K562 (cell line): ENCODE results near the gene ENO2. TPM values are rescaled to one million over a fixed set of nuclear protein-coding genes. Genes with fewer than 3 reads are reported as not detected.

Experiments
- ATAC-seq: fragments of 200-7000 bp; cut with Tn5 transposase; 3 replicates; pipeline ENCODE4 v1.9.1; 2020; ENCODE audit warnings: moderate library complexity
- BruUV-seq: library from RNA; stranded (reverse); fragments of 400-500 nt; replicated peaks from 2 replicates; lab custom pipeline; 2021; lab: Mats Ljungman, UMichigan
- CTCF ChIA-PET: fragments of 300-600 bp; formaldehyde crosslinking; extraction: SDS; loops from one replicate; lab custom pipeline; 2021; ENCODE audit warnings: low intra/inter-chr PET ratio; lab: Yijun Ruan, JAX
- POLR2A ChIA-PET: fragments of 300-600, 350-650 bp; sonication (Branson Sonifier 250); formaldehyde crosslinking; extraction: SDS; loops from one replicate; lab custom pipeline; 2021; ENCODE audit warnings: antibody characterized with exemption, inconsistent platforms; lab: Yijun Ruan, JAX
- DNase-seq, 4 experiments: peaks; one replicate each; pipeline versions ENCODE4 v3.0.0 to v3.0.0-alpha.2; 2011 to 2018; ENCODE audit warnings: low spot score in 3 of 4, mixed read lengths in 3 of 4; ENCODE audit errors: extremely low read depth in 1 of 4
- FAIRE-seq: peaks from 2 replicates; lab custom pipeline; 2011; peaks lifted over from hg19 to GRCh38; lab: Jason Lieb, UNC
- H2AFZ ChIP-seq: 2 replicates; pipeline ENCODE4 v1.6.0; 2011; ENCODE audit warnings: low read depth, low read length, control low read depth, inconsistent platforms
- H3K27ac ChIP-seq: fragments of 200-600 bp; 3 replicates; pipeline ENCODE4 v1.8.0; 2011; ENCODE audit warnings: low read depth, mild to moderate bottlenecking, control low read depth, inconsistent platforms, low read length, moderate library complexity, mixed read lengths; ENCODE audit errors: extremely low read depth
- H3K27me3 ChIP-seq, 2 experiments: fragments of 300-600 bp in 1 of 2; 2 replicates in 1 of 2; 3 replicates in 1 of 2; pipeline versions ENCODE4 v1.6.0 to v1.8.0; 2011; ENCODE audit warnings: inconsistent platforms in 2 of 2, low read length in 2 of 2, mild to moderate bottlenecking in 1 of 2, mixed read lengths in 1 of 2, moderate library complexity in 1 of 2; ENCODE audit not compliant: control insufficient read depth in 2 of 2, insufficient read depth in 2 of 2
- H3K36me3 ChIP-seq: fragments of 300-600 bp; 3 replicates; pipeline ENCODE4 v1.8.0; 2011; ENCODE audit warnings: mild to moderate bottlenecking, low read length, inconsistent platforms; ENCODE audit not compliant: control insufficient read depth, insufficient read depth
- H3K4me1 ChIP-seq, 2 experiments: fragments of 200-600 bp in 1 of 2; replicated peaks in 1 of 2; 2 replicates in 1 of 2; 3 replicates in 1 of 2; pipeline versions ENCODE4 v1.5.1 to v1.8.0; 2011; ENCODE audit warnings: inconsistent platforms in 2 of 2, low read length in 2 of 2, mild to moderate bottlenecking in 1 of 2, mixed read lengths in 1 of 2, moderate library complexity in 1 of 2; ENCODE audit not compliant: control insufficient read depth in 2 of 2, insufficient read depth in 2 of 2
- H3K4me2 ChIP-seq: 2 replicates; pipeline ENCODE4 v1.6.1; 2011; ENCODE audit warnings: low read length, control low read depth, inconsistent platforms, mixed read lengths; ENCODE audit not compliant: insufficient read depth
- H3K4me3 ChIP-seq: fragments of 200-600 bp; sonication (generic), shearing (Covaris generic); 2 replicates; pipeline ENCODE4 v1.5.1; 2016; ENCODE audit warnings: control low read depth, inconsistent platforms
- H3K79me2 ChIP-seq: fragments of 200-600 bp; 3 replicates; pipeline ENCODE4 v1.8.0; 2011; ENCODE audit warnings: low read length, inconsistent platforms; ENCODE audit not compliant: control insufficient read depth, insufficient read depth
- H3K9ac ChIP-seq, 2 experiments: 2 replicates each; pipeline versions ENCODE4 v1.6.0 to v1.6.1; 2011; ENCODE audit warnings: low read depth in 2 of 2, low read length in 2 of 2, control low read depth in 1 of 2, inconsistent platforms in 1 of 2, mild to moderate bottlenecking in 1 of 2, mixed read lengths in 1 of 2; ENCODE audit not compliant: insufficient read depth in 1 of 2
- H3K9me1 ChIP-seq: one replicate; pipeline ENCODE4 v1.6.0; 2011; ENCODE audit warnings: inconsistent platforms, mild to moderate bottlenecking, low read length, moderate library complexity; ENCODE audit not compliant: control insufficient read depth, insufficient read depth
- H3K9me3 ChIP-seq: replicated peaks from 2 replicates; pipeline ENCODE4 v1.5.1; 2011; ENCODE audit warnings: low read depth, low read length, inconsistent platforms; ENCODE audit not compliant: control insufficient read depth, insufficient read depth
- H4K20me1 ChIP-seq: replicated peaks from 2 replicates; pipeline ENCODE4 v1.6.1; 2011; ENCODE audit warnings: low read length, inconsistent platforms, mixed read lengths; ENCODE audit not compliant: control insufficient read depth, insufficient read depth
- CBFA2T3 ChIP-seq: fragments of 450-650 bp; IDR thresholded peaks from 2 replicates; pipeline ENCODE4 v1.6.1; 2017
- ESRRA ChIP-seq: fragments of 450-650 bp; IDR thresholded peaks from 2 replicates; pipeline ENCODE4 v1.6.1; 2014; ENCODE audit warnings: low read depth, mild to moderate bottlenecking, moderate library complexity, borderline replicate concordance
- YY1 ChIP-seq, 3 experiments: IDR thresholded peaks; 2 replicates each; pipeline ENCODE4 v1.6.1; 2011; ENCODE audit warnings: low read length in 2 of 3, mild to moderate bottlenecking in 2 of 3, moderate library complexity in 2 of 3, borderline replicate concordance in 1 of 3, control low read depth in 1 of 3, low read depth in 1 of 3; ENCODE audit not compliant: insufficient read depth in 3 of 3, insufficient replicate concordance in 2 of 3, control insufficient read depth in 1 of 3, insufficient read length in 1 of 3; ENCODE audit errors: extremely low read depth in 1 of 3
- ZNF592 ChIP-seq: fragments of 450-650 bp; IDR thresholded peaks from 2 replicates; pipeline ENCODE4 v1.6.1; 2017; ENCODE audit warnings: antibody characterized with exemption, mild to moderate bottlenecking
- WGBS: fragments of 100-300 bp; shearing (Covaris generic); methylation state at CpG from one replicate; pipeline ENCODE4 v1.1.6; 2016; ENCODE audit warnings: low coverage, mixed read lengths; ENCODE audit not compliant: insufficient coverage; ENCODE audit errors: missing lambda C conversion rate; 5-methylcytosine and 5-hydroxymethylcytosine counted together
- in situ Hi-C: fragments of 300-500 bp; cut with MboI; formaldehyde crosslinking; loops from 4 replicates; pipeline ENCODE4 v1.15.0; 2018; ENCODE audit warnings: inconsistent platforms, mixed read lengths
- intact Hi-C: fragments of 100-400 bp; cut with micrococcal nuclease; formaldehyde crosslinking; loops from 2 replicates; pipeline ENCODE4 v1.14.2; 2022
- polyA plus RNA-seq, 8 experiments: library from polyadenylated mRNA; depleted of rRNA in 4 of 8; stranded (reverse) in 5 of 8; unstranded in 3 of 8; fragments of >200 nt; fragmentation: Nextera tagmentation in 2 of 8; fragmentation: Illumina TruSeq in 1 of 8; extraction: Ambion mirVana in 2 of 8; extraction: Trizol in 1 of 8; gene quantifications; 2 replicates each; pipeline versions ENCODE4 v1.2.1 to v1.2.3, GENCODE V29; 2011 to 2014; ENCODE audit warnings: inconsistent platforms in 1 of 8, missing spikeins in 1 of 8
- total RNA-seq, 7 experiments: library from RNA; depleted of rRNA in 6 of 7; stranded (reverse); fragments of >200 nt in 6 of 7; fragmentation: Illumina TruSeq in 2 of 7; extraction: Trizol in 2 of 7; gene quantifications; 2 replicates each; pipeline versions ENCODE4 v1.2.1 to v1.2.3, GENCODE V29; 2011 to 2021; ENCODE audit warnings: low replicate concordance in 1 of 7

ENO2 gene
- total and polyA plus RNA-seq, 9 of the 15 experiments (the other 6 are each of a cell fraction or from before 2014, with no cell fraction given) = 10.9 to 43.3 (median 21.0) TPM

- 37% methylated on average over 6 of the region's 6 CpGs for WGBS
- CTCF ChIA-PET = no interaction called here
- TF ChIP-seq CBFA2T3 = peak; percentile 21; the same call in 1 of the 2 replicates
- TF ChIP-seq ESRRA = no peak
- TF ChIP-seq YY1 (IDR thresholded peaks at IDR 0.05; ENCODE audit: borderline replicate concordance in 1 of 3, control insufficient read depth in 1 of 3, extremely low read depth in 1 of 3, insufficient read depth in 3 of 3, insufficient read length in 1 of 3, insufficient replicate concordance in 2 of 3, low read depth in 1 of 3, low read length in 2 of 3) = peak in 1 of 3 experiments; percentile 33
- TF ChIP-seq ZNF592 = 0 out of 2 replicates have a peak, but pooled peaks have one; percentile 31
- TF ChIP-seq, all 486 proteins: peak for 3
- in situ Hi-C loops = no loop called here
- Histone ChIP-seq H4K20me1 (no peaks in the 10 kb centered on the region), H3K4me2 (peak overlapping the region; percentile 38), H3K4me3 (no peak overlapping the region), H2AFZ (peak overlapping the region; percentile 77), H3K9me1 (no peaks in the 10 kb centered on the region), H3K9ac (peak overlapping the region in 1 of 2 experiments; percentile 68; a peak in 1 of 4 replicates), H3K27ac (no peak overlapping the region), H3K36me3 (no peaks in the 10 kb centered on the region), H3K27me3 (no peaks in the 10 kb centered on the region), H3K9me3 (no peaks in the 10 kb centered on the region; the same call in 1 of the 2 replicates), H3K79me2 (no peaks in the 10 kb centered on the region), H3K4me1 (peaks cover 5 to 13% of the 10 kb centered on the region in 2 experiments)
- POLR2A ChIA-PET = interaction anchor here (0.6 kb wide), 1 partner anchor 15 kb away, joined by 3 read pairs; no protein-coding TSS in a partner anchor
- intact Hi-C loops = no loop called here
- ATAC-seq = peak; percentile 25; the same call in 1 of the 3 replicates
- FAIRE-seq = peak; percentile 51
- no TSS peak for BruUV-seq
- DNase-seq = no peak
These were observed 17.4 kb upstream of the ENO2 start for GRCh38 chr12:6896846-6897435.
